ENCODE data around the gene DICER1.

- no peak for TF ChIP-seq CTCF (IDR thresholded peaks at IDR 0.05; ENCODE audit: borderline replicate concordance, extremely low read depth, low read length, poor library complexity, severe bottlenecking)
- TF ChIP-seq EZH2 (IDR thresholded peaks at IDR 0.05; ENCODE audit: borderline replicate concordance, low read depth, low read length, severe bottlenecking): no peak
These were observed 18.5 kb downstream of the DICER1 start for GRCh38 chr14:95138876-95139275.

Measured in DND-41 (cell line).